ENCODE measurements around the gene IMPA2.

IMPA2 gene

GRCh38 chr18:12046046-12046750, 64.9 kb downstream of the IMPA2 start:
- no peak for DNase-seq (ENCODE audit: low read depth in 2 of 2, low spot score in 1 of 2)

- no peak for DNase-seq (ENCODE audit: low read depth in 2 of 2, low spot score in 1 of 2)
Measured at GRCh38 chr18:12046751-12047335, 65.5 kb downstream of the IMPA2 start.

GRCh38 chr18:12048010-12048826, 66.9 kb downstream of the IMPA2 start:
- DNase-seq (ENCODE audit: low read depth in 2 of 2, low spot score in 1 of 2): no peak

- no peak for DNase-seq (ENCODE audit: low read depth in 2 of 2, low spot score in 1 of 2)
Measured at GRCh38 chr18:12048827-12049175, 67.5 kb downstream of the IMPA2 start.

GRCh38 chr18:12049978-12050811, 68.9 kb downstream of the IMPA2 start:
- DNase-seq (ENCODE audit: low read depth in 2 of 2, low spot score in 1 of 2): no peak

- DNase-seq (ENCODE audit: low read depth in 2 of 2, low spot score in 1 of 2): no peak
Measured at GRCh38 chr18:12052866-12053265, 71.6 kb downstream of the IMPA2 start.

DNA sequence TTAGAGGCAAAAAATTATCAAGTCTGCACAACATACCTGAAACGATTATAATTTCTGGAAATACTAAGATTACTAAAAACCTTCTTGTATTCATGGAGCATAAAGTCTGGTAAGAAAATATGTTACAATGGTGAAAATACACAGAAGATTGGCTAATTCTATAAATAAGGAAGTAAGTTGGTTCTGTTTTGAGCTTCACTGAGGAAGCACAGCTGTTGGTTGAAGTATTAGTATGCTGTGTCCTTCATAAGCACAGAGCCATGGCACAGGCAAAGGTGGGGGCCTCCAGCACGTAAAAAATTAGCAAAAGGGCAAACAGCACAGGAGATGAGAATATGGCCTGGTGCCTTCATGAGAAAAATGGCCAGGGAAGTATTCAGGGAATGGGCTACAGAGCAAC, 72.0 kb downstream of the IMPA2 start:
- DNase-seq (ENCODE audit: low read depth in 2 of 2, low spot score in 1 of 2): no peak

GRCh38 chr18:12056034-12056883, 75.0 kb downstream of the IMPA2 start:
- no peak for DNase-seq (ENCODE audit: low read depth in 2 of 2, low spot score in 1 of 2)

GRCh38 chr18:12056884-12057402, 75.6 kb downstream of the IMPA2 start:
- DNase-seq (ENCODE audit: low read depth in 2 of 2, low spot score in 1 of 2): no peak

- no peak for DNase-seq (ENCODE audit: low read depth in 2 of 2, low spot score in 1 of 2)
Measured at GRCh38 chr18:12057419-12058039, 76.2 kb downstream of the IMPA2 start.

DNA sequence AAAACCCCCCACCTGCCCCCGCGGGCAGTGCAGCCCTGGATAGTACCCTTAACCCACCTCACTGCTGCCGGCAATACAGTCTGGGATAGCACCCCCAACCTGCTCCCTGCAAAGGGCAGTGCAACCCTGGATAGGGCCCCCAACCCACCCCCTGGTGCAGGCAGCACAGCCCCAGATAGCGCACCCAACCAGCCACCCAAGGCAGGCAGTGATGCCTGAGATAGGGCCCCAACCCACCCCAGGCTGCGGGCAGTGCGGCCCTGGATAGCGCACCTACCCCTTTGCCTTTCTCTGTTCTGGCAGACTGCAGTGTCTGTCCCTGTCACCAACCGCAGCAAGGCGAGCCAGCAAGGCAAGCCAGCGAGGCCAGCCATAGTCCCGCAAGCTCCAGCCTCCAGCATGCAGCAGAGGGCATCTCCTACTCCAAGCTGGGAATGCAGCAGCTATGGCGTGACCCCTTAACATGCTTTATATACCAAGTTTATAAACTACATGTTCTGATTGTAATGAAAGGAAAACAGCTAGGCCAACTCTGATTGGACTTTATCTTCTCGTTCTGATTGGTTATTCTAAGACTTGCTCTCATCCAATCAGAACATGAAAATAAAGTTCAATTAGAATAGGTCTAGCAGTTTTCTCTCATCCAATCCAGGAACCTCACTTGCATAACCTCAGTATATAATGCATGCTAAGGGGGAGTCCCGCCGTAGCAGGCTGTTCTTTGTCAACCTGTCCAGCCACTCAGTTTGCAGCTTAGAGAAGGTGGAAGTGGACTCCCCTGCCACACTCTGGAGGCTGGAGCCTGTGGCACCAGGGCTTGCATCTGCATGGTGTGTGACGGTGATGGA, 78.3 kb downstream of the IMPA2 start:
- DNase-seq (ENCODE audit: low read depth in 2 of 2, low spot score in 1 of 2): no peak

DNA sequence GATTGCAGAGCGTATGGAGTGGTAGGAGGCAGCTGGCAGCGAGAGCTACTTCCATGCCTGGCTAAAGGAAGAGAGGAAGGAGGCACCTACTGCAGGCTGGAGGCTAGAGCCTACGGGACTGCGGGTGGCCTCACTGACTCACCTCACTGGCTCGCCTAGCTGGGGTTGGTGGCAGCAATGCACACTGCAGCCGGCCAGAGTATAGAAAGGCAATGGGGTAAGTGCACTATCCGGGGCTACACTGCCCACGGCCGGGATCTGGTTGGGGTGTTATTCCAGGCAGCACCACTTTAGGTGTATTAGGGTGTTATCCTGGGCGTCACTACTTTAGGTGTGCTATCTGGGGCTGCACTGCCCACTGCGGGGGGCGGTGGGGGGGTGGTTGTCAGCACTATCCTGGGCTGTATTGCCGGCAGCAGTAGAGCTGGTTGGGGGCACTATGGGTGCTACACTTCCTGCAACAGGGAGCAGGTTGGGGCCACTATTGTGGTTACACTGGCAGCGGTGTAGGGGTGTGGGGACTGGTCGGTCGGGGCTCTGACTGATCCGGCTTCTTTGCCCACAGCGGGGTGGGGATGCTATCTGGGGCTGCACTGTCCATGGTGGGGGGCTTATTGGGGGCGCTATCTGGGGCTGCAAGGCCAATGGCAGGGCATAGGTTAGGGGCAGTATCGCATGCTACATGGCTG, 79.0 kb downstream of the IMPA2 start:
- DNase-seq (ENCODE audit: low read depth in 2 of 2, low spot score in 1 of 2): no peak

- DNase-seq (ENCODE audit: low read depth in 2 of 2, low spot score in 1 of 2): no peak
Measured at GRCh38 chr18:12061685-12062084, 80.4 kb downstream of the IMPA2 start.

GRCh38 chr18:12062974-12063373, 81.7 kb downstream of the IMPA2 start:
- no peak for DNase-seq (ENCODE audit: low read depth in 2 of 2, low spot score in 1 of 2)

- DNase-seq (ENCODE audit: low read depth in 2 of 2, low spot score in 1 of 2): no peak
Measured at GRCh38 chr18:12064086-12064763, 82.9 kb downstream of the IMPA2 start.

DNA sequence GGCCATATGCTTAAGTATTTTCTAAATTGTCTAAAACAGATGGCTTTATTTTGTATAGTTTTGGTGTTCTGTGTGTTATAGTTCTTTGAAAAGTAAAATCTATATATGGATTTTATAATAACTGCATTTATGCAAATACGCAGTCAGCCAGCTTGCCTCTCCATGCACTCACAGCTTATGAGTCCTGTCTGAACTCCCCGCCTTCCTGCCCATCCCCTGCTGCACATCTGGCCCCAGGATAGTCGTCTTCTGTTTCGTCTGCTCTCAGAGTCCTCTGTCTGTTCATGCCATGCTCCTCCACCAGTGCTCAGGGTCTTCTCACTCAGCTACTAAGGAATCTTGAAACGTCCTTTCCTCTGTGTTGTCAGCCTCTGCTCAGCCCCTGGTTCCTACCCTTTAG, 84.1 kb downstream of the IMPA2 start:
- no peak for DNase-seq (ENCODE audit: low read depth in 2 of 2, low spot score in 1 of 2)

DNA sequence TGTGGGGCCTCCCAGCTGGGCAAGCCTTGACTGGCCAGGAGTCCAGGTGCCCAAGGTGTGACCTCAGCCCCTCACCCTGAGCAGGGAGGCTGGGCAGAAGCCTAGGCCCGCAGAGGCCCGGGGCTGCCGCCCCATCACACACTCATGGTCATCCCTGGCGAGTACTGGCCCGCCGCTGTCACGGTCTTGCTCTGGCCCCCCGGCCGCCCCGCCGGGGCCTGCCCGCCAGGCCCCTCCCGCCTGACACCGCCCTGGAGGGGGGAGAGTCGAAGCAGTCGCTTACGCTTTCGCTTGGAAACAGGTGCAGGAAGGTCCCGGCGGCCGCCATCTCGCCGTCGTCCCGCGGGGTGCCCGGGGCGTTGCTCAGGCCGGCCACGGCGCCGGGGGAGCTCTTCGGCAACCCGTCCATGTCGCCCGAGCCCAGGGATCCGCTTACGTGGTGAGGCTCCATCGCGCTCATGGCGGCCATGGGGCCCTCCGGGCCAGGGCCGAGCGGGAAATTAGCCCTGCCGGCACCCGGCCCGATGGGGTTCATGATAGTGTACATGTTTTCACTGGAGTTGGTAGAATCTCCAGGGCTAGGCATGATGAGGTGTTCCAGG, 85.7 kb downstream of the IMPA2 start:
- no peak for DNase-seq (ENCODE audit: low read depth in 2 of 2, low spot score in 1 of 2)

All from stimulated activated CD8-positive, alpha-beta memory T cell treated with anti-CD3 and anti-CD28 coated beads, Interleukin-4, amount 100 ng/mL, for 4 hours (primary cell).